WTC11 (cell line): Measurements from ENCODE around the gene MYRF. TPM values are rescaled to one million over a fixed set of nuclear protein-coding genes. Genes with fewer than 3 reads are reported as not detected.
A peak's percentile ranks its signal among the peaks of the same experiment; 100 is the strongest.

Source experiments
- ATAC-seq: fragments of 200-7000 bp; cut with Tn5 transposase; 2 replicates; pipeline ENCODE4 v1.10.0; 2021; ENCODE audit warnings: mild to moderate bottlenecking, moderate library complexity
- CTCF ChIA-PET: fragments of 300-600 bp; sonication (Branson Sonifier 250); formaldehyde crosslinking; loops from one replicate; lab custom pipeline; 2021; ENCODE audit warnings: antibody characterized with exemption; lab: Charles Lee
- POLR2A ChIA-PET: fragments of 350-600 bp; sonication (Branson Sonifier 250); formaldehyde crosslinking; loops from one replicate; lab custom pipeline; 2021; ENCODE audit warnings: antibody characterized with exemption; lab: Charles Lee
- DNase-seq: peaks from one replicate; pipeline ENCODE4 v3.0.0; 2021; ENCODE audit warnings: low spot score
- H3K27ac Mint-ChIP-seq: 2 replicates; pipeline ENCODE4 v1.8.0; 2021; ENCODE audit warnings: mixed read lengths
- H3K27me3 Mint-ChIP-seq: 2 replicates; pipeline ENCODE4 v1.8.0; 2021; ENCODE audit warnings: low read depth, mild to moderate bottlenecking, moderate library complexity, mixed read lengths
- H3K36me3 Mint-ChIP-seq: 2 replicates; pipeline ENCODE4 v1.8.0; 2021; ENCODE audit warnings: mixed read lengths
- H3K4me1 Mint-ChIP-seq: 2 replicates; pipeline ENCODE4 v1.8.0; 2022; ENCODE audit warnings: mixed read lengths
- H3K4me3 Mint-ChIP-seq: 2 replicates; pipeline ENCODE4 v1.8.0; 2021; ENCODE audit warnings: mild to moderate bottlenecking, moderate library complexity, mixed read lengths
- H3K9me3 Mint-ChIP-seq: 2 replicates; pipeline ENCODE4 v1.8.0; 2021; ENCODE audit warnings: mixed read lengths
- AR ChIP-seq: fragments of 250-450 bp; sonication (Bioruptor Pico); IDR thresholded peaks from 2 replicates; pipeline ENCODE4 v1.9.0; 2021; ENCODE audit warnings: mild to moderate bottlenecking
- ATF1 ChIP-seq: sonication (generic); formaldehyde crosslinking; IDR thresholded peaks from 2 replicates; pipeline ENCODE4 v1.8.1; 2023; ENCODE audit warnings: mild to moderate bottlenecking, moderate library complexity, missing genetic modification reagents
- CDX4 ChIP-seq: fragments of 250-450 bp; sonication (Bioruptor Pico); IDR thresholded peaks from 2 replicates; pipeline ENCODE4 v1.9.0; 2021; ENCODE audit warnings: moderate library complexity, mild to moderate bottlenecking, inconsistent platforms, borderline replicate concordance
- CREM ChIP-seq: sonication (generic); formaldehyde crosslinking; IDR thresholded peaks from 2 replicates; pipeline ENCODE4 v1.8.1; 2022; ENCODE audit warnings: mild to moderate bottlenecking, missing genetic modification reagents, moderate library complexity
- FOXP1 ChIP-seq: sonication (generic); formaldehyde crosslinking; IDR thresholded peaks from 2 replicates; pipeline ENCODE4 v1.8.0; 2022; ENCODE audit warnings: missing genetic modification reagents, mild to moderate bottlenecking, moderate library complexity, borderline replicate concordance
- NFE2L1 ChIP-seq: sonication (generic); formaldehyde crosslinking; IDR thresholded peaks from 2 replicates; pipeline ENCODE4 v1.8.1; 2023; ENCODE audit warnings: missing genetic modification reagents
- NFYB ChIP-seq: sonication (generic); formaldehyde crosslinking; conservative IDR thresholded peaks from 2 replicates; pipeline ENCODE4 v1.8.0; 2022; ENCODE audit warnings: low read depth, missing genetic modification reagents
- NR1H2 ChIP-seq: sonication (generic); formaldehyde crosslinking; IDR thresholded peaks from 2 replicates; pipeline ENCODE4 v1.9.0; 2021; ENCODE audit warnings: mild to moderate bottlenecking, moderate library complexity, missing genetic modification reagents
- NR3C1 ChIP-seq: sonication (generic); formaldehyde crosslinking; conservative IDR thresholded peaks from 2 replicates; pipeline ENCODE4 v1.8.1; 2023; ENCODE audit warnings: low read depth, mild to moderate bottlenecking, missing genetic modification reagents
- TEAD4 ChIP-seq: sonication (generic); formaldehyde crosslinking; IDR thresholded peaks from 2 replicates; pipeline ENCODE4 v1.8.0; 2022; ENCODE audit warnings: mild to moderate bottlenecking, missing genetic modification reagents
- USF1 ChIP-seq: sonication (generic); formaldehyde crosslinking; IDR thresholded peaks from 2 replicates; pipeline ENCODE4 v1.8.0; 2022; ENCODE audit warnings: mild to moderate bottlenecking, missing genetic modification reagents
- ZBTB21 ChIP-seq: sonication (generic); formaldehyde crosslinking; IDR thresholded peaks from 2 replicates; pipeline ENCODE4 v1.8.1; 2023; ENCODE audit warnings: mild to moderate bottlenecking, missing genetic modification reagents, borderline replicate concordance
- ZNF138 ChIP-seq: sonication (generic); formaldehyde crosslinking; conservative IDR thresholded peaks from 2 replicates; pipeline ENCODE4 v1.8.1; 2022; ENCODE audit warnings: mild to moderate bottlenecking, moderate library complexity, missing genetic modification reagents
- ZNF281 ChIP-seq: sonication (generic); formaldehyde crosslinking; IDR thresholded peaks from 2 replicates; pipeline ENCODE4 v1.8.0; 2023; ENCODE audit warnings: mild to moderate bottlenecking, missing genetic modification reagents
- total RNA-seq: library from RNA; stranded (reverse); gene quantifications from 3 replicates; pipeline ENCODE4 v1.2.3, GENCODE V29; 2021
- TF ChIP-seq, protein P1 (sequence below): sonication (generic); formaldehyde crosslinking; IDR thresholded peaks from 2 replicates; pipeline ENCODE4 v1.8.1; 2023; ENCODE audit warnings: mild to moderate bottlenecking, missing genetic modification reagents, moderate library complexity
- TF ChIP-seq, protein P2 (sequence below): sonication (generic); formaldehyde crosslinking; IDR thresholded peaks from 2 replicates; pipeline ENCODE4 v1.8.1; 2022; ENCODE audit warnings: mild to moderate bottlenecking, moderate library complexity, missing genetic modification reagents
- TF ChIP-seq, protein P3 (sequence below): sonication (generic); formaldehyde crosslinking; conservative IDR thresholded peaks from 2 replicates; pipeline ENCODE4 v1.8.1; 2023; ENCODE audit warnings: mild to moderate bottlenecking, low read depth, missing genetic modification reagents, moderate library complexity
- TF ChIP-seq, protein P4 (sequence below): sonication (generic); formaldehyde crosslinking; IDR thresholded peaks from 2 replicates; pipeline ENCODE4 v1.8.1; 2022; ENCODE audit warnings: low read depth, mild to moderate bottlenecking, moderate library complexity, missing genetic modification reagents, borderline replicate concordance
- TF ChIP-seq, protein P5 (sequence below): sonication (generic); formaldehyde crosslinking; IDR thresholded peaks from 2 replicates; pipeline ENCODE4 v1.8.0; 2023; ENCODE audit warnings: missing genetic modification reagents

MYRF gene
- total RNA-seq, 1 experiment from 2014 or later: 5.9 TPM

DNA sequence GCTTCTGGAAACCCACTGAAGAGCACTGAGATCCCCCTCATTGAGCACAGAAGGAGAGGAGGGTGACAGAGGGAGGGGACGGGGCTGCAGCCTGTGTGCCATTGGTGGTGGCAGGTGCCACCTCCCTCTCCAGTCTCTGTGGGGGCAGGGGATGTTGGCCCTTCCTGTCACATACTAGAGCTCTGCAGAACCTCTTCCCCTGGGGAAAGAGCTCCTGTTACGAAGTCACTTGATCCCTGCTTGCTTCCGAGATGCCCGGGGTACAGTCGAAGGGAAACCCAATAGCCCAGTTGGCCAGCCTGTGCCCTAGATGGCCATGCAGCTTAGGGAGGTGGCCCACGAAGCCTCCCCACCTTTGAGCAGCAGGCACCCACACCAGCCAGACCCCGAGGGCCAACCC is 42.9 kb upstream of the MYRF start:
- no peaks in the 10 kb centered on the region for H3K27me3 Mint-ChIP-seq
- no peaks in the 10 kb centered on the region for H3K9me3 Mint-ChIP-seq
- H3K4me3 Mint-ChIP-seq: no peak overlapping the region
- no peak overlapping the region for H3K27ac Mint-ChIP-seq
- CTCF ChIA-PET: interaction anchor here (0.8 to 4.7 kb wide), 17 partner anchors 9 to 264 kb away, joined by 3 to 37 read pairs (median 6); no protein-coding TSS in a partner anchor
- POLR2A ChIA-PET: interaction anchor here (1.9 kb wide), 1 partner anchor 9 kb away, joined by 12 read pairs; no protein-coding TSS in a partner anchor
- no peaks in the 10 kb centered on the region for H3K36me3 Mint-ChIP-seq
- TF ChIP-seq ZBTB21 (CRISPR knock-in tag) (no peak), NR1H2 (no peak), CREM (CRISPR knock-in tag) (no peak), AR (no peak), NFYB (CRISPR knock-in tag) (no peak), NFE2L1 (CRISPR knock-in tag) (no peak), USF1 (CRISPR knock-in tag) (no peak), FOXP1 (no peak), ZNF138 (CRISPR knock-in tag) (no peak), ATF1 (no peak)
- TF ChIP-seq, protein P1, sequence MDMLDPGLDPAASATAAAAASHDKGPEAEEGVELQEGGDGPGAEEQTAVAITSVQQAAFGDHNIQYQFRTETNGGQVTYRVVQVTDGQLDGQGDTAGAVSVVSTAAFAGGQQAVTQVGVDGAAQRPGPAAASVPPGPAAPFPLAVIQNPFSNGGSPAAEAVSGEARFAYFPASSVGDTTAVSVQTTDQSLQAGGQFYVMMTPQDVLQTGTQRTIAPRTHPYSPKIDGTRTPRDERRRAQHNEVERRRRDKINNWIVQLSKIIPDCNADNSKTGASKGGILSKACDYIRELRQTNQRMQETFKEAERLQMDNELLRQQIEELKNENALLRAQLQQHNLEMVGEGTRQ: no peak
- TF ChIP-seq, protein P2, sequence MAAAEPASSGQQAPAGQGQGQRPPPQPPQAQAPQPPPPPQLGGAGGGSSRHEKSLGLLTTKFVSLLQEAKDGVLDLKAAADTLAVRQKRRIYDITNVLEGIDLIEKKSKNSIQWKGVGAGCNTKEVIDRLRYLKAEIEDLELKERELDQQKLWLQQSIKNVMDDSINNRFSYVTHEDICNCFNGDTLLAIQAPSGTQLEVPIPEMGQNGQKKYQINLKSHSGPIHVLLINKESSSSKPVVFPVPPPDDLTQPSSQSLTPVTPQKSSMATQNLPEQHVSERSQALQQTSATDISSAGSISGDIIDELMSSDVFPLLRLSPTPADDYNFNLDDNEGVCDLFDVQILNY: no peak
- TF ChIP-seq, protein P3, sequence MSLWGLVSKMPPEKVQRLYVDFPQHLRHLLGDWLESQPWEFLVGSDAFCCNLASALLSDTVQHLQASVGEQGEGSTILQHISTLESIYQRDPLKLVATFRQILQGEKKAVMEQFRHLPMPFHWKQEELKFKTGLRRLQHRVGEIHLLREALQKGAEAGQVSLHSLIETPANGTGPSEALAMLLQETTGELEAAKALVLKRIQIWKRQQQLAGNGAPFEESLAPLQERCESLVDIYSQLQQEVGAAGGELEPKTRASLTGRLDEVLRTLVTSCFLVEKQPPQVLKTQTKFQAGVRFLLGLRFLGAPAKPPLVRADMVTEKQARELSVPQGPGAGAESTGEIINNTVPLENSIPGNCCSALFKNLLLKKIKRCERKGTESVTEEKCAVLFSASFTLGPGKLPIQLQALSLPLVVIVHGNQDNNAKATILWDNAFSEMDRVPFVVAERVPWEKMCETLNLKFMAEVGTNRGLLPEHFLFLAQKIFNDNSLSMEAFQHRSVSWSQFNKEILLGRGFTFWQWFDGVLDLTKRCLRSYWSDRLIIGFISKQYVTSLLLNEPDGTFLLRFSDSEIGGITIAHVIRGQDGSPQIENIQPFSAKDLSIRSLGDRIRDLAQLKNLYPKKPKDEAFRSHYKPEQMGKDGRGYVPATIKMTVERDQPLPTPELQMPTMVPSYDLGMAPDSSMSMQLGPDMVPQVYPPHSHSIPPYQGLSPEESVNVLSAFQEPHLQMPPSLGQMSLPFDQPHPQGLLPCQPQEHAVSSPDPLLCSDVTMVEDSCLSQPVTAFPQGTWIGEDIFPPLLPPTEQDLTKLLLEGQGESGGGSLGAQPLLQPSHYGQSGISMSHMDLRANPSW (CRISPR knock-in tag): no peak
- DNase-seq (no peak), ATAC-seq (no peak)
- peaks cover 14% of the 10 kb centered on the region for H3K4me1 Mint-ChIP-seq

DNA sequence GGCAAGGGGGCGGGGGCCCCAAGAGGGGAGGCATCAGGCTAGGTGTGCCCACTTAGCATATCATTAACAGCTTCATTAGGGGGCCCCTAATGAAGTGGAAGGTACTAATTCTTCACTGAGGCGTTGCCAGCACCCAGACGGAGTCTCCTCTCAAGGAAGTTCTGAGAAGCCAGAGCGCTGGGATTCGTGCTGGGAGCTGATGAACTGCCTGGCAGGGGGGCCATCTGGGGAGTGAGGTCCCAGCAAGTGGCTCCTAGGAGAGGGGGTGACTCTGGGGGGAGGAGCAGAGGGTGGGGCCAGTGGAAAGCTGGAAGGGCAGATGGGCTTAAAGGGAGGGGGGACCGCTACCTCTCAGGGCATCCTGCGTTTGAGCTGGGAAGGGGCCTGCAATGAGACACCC is 42.4 kb upstream of the MYRF start:
- CTCF ChIA-PET: interaction anchor here (0.8 to 4.7 kb wide), 18 partner anchors 9 to 264 kb away, joined by 3 to 37 read pairs (median 4); no protein-coding TSS in a partner anchor
- TF ChIP-seq, protein P4, sequence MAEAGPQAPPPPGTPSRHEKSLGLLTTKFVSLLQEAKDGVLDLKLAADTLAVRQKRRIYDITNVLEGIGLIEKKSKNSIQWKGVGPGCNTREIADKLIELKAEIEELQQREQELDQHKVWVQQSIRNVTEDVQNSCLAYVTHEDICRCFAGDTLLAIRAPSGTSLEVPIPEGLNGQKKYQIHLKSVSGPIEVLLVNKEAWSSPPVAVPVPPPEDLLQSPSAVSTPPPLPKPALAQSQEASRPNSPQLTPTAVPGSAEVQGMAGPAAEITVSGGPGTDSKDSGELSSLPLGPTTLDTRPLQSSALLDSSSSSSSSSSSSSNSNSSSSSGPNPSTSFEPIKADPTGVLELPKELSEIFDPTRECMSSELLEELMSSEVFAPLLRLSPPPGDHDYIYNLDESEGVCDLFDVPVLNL (CRISPR knock-in tag): no peak
- TF ChIP-seq ZNF281 (CRISPR knock-in tag) (no peak), TEAD4 (CRISPR knock-in tag) (no peak), NR3C1 (CRISPR knock-in tag) (no peak), CDX4 (CRISPR knock-in tag) (no peak)
- TF ChIP-seq, protein P1: no peak
- TF ChIP-seq, protein P5, sequence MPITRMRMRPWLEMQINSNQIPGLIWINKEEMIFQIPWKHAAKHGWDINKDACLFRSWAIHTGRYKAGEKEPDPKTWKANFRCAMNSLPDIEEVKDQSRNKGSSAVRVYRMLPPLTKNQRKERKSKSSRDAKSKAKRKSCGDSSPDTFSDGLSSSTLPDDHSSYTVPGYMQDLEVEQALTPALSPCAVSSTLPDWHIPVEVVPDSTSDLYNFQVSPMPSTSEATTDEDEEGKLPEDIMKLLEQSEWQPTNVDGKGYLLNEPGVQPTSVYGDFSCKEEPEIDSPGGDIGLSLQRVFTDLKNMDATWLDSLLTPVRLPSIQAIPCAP: no peak

More for the DNA sequence above, 42.4 kb upstream of the MYRF start:
- peaks cover 14% of the 10 kb centered on the region for H3K4me1 Mint-ChIP-seq
- H3K9me3 Mint-ChIP-seq: no peaks in the 10 kb centered on the region
- no peak overlapping the region for H3K4me3 Mint-ChIP-seq
- no peaks in the 10 kb centered on the region for H3K36me3 Mint-ChIP-seq
- ATAC-seq (no peak), DNase-seq (no peak)
- H3K27ac Mint-ChIP-seq: 0 out of 2 replicates have a peak overlapping the region, but pooled peaks have one; percentile 2
- peaks cover 3% of the 10 kb centered on the region; the same call in 1 of the 2 replicates for H3K27me3 Mint-ChIP-seq
- POLR2A ChIA-PET: interaction anchor here (1.0 to 1.9 kb wide), 2 partner anchors 9 to 138 kb away, joined by 4 to 12 read pairs; no protein-coding TSS in a partner anchor
